AG09319 (cell line): Measurements from ENCODE around the gene ACTG1.

Experiments used
- DNase-seq: peaks from one replicate; pipeline ENCODE4 v3.0.0-alpha.2; 2010; ENCODE audit warnings: low read depth; ENCODE audit errors: extremely low read depth
- TF ChIP-seq, protein P1 (sequence below): IDR thresholded peaks from 2 replicates; pipeline ENCODE4 v1.5.1; 2011; ENCODE audit warnings: low read depth, mild to moderate bottlenecking, inconsistent platforms, low read length, moderate library complexity

ACTG1 gene

DNA sequence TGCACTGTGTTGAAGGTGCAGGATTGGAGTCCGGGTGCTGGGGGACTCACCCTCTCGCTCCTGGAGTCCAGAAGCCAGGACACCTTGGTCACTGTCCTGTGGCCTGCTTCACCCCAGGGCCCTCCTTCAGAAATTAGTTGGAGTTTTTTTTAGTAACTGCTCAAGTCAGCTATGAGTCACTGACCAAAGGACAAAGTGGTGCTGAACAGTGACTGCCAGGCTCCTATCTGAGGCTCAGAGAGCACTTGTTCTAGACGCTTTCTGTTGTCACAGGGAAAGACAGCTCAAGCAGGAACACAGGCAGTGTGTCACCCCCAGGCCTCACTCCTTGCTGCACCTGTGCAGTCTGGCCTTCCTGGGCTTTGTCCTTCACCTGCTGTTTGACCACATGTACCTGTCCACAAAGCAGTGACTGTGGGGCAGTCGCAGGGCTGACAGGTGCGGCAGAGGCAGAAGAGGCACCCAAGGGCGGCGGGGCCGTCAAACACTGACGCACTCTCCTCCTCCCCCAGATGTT is 43.6 kb upstream of the ACTG1 start:
- TF ChIP-seq, protein P1, sequence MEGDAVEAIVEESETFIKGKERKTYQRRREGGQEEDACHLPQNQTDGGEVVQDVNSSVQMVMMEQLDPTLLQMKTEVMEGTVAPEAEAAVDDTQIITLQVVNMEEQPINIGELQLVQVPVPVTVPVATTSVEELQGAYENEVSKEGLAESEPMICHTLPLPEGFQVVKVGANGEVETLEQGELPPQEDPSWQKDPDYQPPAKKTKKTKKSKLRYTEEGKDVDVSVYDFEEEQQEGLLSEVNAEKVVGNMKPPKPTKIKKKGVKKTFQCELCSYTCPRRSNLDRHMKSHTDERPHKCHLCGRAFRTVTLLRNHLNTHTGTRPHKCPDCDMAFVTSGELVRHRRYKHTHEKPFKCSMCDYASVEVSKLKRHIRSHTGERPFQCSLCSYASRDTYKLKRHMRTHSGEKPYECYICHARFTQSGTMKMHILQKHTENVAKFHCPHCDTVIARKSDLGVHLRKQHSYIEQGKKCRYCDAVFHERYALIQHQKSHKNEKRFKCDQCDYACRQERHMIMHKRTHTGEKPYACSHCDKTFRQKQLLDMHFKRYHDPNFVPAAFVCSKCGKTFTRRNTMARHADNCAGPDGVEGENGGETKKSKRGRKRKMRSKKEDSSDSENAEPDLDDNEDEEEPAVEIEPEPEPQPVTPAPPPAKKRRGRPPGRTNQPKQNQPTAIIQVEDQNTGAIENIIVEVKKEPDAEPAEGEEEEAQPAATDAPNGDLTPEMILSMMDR, result no peak
- DNase-seq, result no peak

DNA sequence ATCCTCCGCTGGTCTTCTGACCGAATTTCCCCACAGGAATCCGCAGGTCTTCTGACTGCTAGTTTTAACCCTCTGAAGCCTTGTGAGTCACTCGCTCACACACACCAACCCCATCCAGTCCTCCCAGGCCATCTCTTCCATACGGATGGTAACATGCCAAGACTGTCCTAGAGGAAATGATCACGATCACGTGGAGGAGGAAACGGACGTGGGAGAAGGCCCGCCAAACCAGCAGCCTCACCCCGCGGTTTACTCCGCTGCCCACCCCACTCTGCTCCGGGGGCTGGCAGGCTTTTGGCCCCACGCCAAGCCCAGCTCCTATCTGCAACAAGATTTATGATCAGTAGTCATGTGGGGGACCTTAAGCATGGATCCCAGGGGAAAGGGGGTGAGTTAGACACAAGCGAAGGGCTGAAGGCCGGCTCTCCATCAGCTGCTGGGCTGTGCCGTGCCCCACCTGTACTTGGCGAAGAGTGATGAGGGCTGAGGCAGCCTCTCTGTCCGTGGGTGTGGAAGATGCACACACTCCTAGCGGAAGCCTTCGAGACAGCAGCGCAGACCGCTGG is 41.1 kb upstream of the ACTG1 start:
- no peak for DNase-seq
- TF ChIP-seq, protein P1, result no peak

DNA sequence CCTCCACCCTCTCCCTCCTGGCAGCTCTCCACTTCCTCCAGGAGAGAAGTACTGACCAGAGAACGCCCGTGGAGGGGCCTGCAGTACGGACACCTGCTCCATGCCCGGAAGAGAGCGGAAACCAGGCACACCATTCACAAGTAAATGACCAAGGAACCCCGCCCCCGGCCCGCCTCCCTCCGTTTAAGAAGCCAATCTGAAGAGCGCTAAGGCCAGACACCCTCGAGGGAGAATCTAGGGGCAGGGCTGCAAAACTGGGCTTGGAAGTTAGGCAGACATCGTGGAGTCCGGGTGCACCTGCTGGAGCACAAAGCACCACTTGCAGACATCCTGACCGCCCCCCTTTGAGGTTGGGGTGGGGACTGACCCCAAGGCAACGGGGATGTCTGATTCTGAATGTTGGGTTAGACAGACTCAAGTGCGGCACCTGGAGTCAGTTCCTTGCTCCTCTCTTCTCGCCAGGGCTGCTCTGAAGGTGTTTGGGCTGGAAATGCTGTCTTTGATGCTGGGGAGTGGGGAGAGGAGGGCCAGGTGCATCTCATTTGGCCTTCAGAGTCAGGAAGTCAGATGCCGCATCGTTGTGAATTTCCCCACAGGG is 40.5 kb upstream of the ACTG1 start:
- TF ChIP-seq, protein P1, result no peak; the same call in 1 of the 2 replicates
- no peak for DNase-seq

DNA sequence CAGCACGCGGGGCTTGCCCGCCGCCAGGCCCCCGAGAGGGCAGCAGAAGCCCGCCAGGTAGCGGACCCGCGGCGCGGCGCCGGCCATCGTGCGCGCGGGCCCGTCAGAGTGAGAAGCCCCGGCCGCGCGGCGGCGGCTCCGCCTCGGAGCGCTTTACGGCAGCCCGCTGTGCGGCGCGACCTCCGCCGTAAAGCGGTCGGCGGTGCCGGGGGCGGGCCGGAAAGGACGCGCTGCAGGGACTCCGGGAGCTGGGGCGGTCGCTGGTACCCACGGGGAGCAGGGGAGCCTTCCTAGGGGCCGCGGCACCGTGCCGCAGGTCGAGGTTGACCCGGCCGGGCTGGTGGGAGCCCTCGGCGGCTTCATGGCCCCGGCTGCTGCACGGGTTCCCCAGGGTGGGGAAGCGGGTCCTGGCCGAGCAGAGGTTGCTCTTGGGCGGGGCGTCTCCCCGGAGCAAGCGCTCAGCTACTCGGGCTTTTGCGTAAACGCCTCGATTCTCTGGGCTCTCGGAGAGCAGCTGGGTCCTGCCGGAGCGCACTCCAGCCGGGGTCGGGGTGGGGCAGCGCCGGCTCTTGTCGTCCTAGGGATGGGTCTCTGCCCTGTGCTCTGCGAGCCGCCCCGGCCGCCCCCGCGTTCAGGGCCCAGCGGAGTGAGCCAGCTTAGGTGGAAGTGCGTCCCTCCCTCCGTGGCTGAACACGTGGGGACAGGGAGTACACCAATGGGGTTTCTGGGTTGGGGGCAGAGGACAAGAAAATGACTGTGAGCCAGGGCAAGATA is 39.8 kb upstream of the ACTG1 start, which contains the start of gene FAAP100:
Gene FAAP100, minus strand, starts transcription at position 110 of the 774 bp plus-strand sequence. Its CDS starts 23 bp downstream, at position 87.
- TF ChIP-seq, protein P1, result no peak
- DNase-seq, result no peak

DNA sequence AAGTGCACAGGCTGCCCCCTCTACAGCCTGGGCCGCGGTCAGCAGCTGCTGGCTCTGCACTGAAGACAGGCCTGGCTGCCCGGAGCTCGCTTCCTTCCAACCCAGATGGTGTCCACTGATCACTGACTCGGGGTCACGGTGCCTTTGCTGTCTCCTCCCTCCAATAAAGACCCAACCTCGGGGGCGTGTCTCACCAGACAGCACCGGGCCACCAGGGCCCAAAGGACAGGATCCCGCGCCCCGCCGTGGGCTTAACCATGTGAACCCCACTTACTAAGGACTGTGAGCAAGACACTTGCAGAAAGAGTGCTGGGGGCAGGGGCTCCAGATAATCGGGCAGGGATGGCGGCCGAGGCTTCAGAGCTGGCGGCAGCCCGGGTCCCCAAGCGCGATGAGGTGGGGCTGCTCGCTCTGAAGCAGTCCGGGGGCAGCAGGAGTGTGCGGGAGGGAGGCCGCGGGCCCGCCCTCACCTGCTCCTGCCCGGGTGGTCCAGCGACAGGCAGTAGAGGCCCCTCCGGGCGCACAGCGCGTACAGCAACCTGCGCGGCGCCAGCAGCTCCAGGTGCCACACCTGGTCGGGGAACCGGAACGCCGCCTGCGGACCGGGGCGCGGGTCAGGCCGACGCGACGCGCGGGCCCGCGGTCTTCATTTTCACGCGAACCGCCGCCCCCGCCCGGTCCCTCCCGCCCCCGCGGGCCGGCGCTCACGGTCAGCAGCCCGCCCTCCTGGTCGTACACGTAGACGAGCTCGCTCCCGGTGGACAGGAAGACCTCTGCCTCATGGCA is 39.1 kb upstream of the ACTG1 start:
- DNase-seq, result no peak
- TF ChIP-seq, protein P1, result no peak

DNA sequence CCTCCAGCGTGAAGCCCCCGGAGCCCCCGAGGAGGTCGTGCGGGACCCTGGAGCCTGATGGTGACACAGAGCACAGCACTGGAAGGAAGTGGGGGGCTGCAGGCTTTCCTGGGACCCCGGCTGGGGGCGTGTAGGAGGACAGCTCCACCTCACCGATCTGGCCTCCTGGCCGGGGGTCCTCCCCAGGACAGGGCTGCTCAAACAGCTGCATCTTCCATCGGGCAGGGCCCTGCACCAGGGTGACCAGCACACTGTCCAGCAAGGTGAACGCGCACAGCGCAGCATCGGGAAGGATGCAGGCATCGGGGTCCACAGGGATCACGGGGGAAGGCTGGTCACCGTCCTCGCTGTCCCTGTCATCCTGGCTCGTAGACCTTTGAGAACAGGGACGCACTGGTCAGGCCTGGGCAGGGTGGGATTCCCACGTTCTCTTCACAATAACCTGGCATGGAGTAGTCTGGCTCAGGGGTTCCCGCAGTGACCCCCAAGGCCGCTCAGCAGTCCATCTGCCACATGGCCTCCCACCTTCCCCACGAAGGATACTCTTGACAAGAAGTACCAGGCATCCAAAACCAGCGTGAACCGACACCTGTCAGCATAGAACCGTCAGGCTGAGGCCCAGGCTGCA is 38.3 kb upstream of the ACTG1 start:
- no peak for DNase-seq
- TF ChIP-seq, protein P1, result no peak
